Measurements from ENCODE around the gene S100P. TPM values are rescaled to one million over a fixed set of nuclear protein-coding genes. Genes with fewer than 3 reads are reported as not detected.
A peak's percentile ranks its signal among the peaks of the same experiment; 100 is the strongest.

The S100P gene
- polyA plus RNA-seq, 1 donor = 0.67 TPM

- DNase-seq (ENCODE audit: low read depth) = no peak
Measured at GRCh38 chr4:6697131-6697530, 3.5 kb downstream of the S100P start.

- DNase-seq (ENCODE audit: low read depth) = no peak
Measured at GRCh38 chr4:6699388-6699787, 5.7 kb downstream of the S100P start.

- no peak for DNase-seq (ENCODE audit: low read depth)
Measured at GRCh38 chr4:6699903-6700302, 6.2 kb downstream of the S100P start.

- DNase-seq (ENCODE audit: low read depth) = no peak
Measured at GRCh38 chr4:6701371-6701770, 7.7 kb downstream of the S100P start.

- DNase-seq (ENCODE audit: low read depth) = no peak
Measured at GRCh38 chr4:6702761-6703160, 9.1 kb downstream of the S100P start.

GRCh38 chr4:6703786-6704185 is 10.1 kb downstream of the S100P start:
- no peak for DNase-seq (ENCODE audit: low read depth)

GRCh38 chr4:6705646-6706045 is 12.0 kb downstream of the S100P start:
- DNase-seq (ENCODE audit: low read depth) = no peak

- DNase-seq (ENCODE audit: low read depth) = no peak
Measured at GRCh38 chr4:6706173-6706572, 12.5 kb downstream of the S100P start.

GRCh38 chr4:6709230-6710114 is 15.8 kb downstream of the S100P start, which contains the start of gene MRFAP1L1:
Gene MRFAP1L1 (minus strand): TSS chr4:6709865. CDS start chr4:6709629, 236 bp downstream.
- DNase-seq (ENCODE audit: low read depth) = peak; percentile 89

GRCh38 chr4:6710282-6710681 is 16.6 kb downstream of the S100P start:
- DNase-seq (ENCODE audit: low read depth) = no peak

GRCh38 chr4:6710996-6711395 is 17.3 kb downstream of the S100P start:
- DNase-seq (ENCODE audit: low read depth) = no peak

- DNase-seq (ENCODE audit: low read depth) = no peak
Measured at GRCh38 chr4:6714954-6715353, 21.3 kb downstream of the S100P start.

- no peak for DNase-seq (ENCODE audit: low read depth)
Measured at GRCh38 chr4:6715704-6716017, 22.0 kb downstream of the S100P start.

- peak; percentile 79 for DNase-seq (ENCODE audit: low read depth)
Measured at GRCh38 chr4:6716018-6716911, 22.6 kb downstream of the S100P start, which contains the start of gene BLOC1S4. Gene BLOC1S4 (plus strand): TSS chr4:6716174. CDS start chr4:6716210, 36 bp downstream.

GRCh38 chr4:6716958-6717655 is 23.4 kb downstream of the S100P start:
- DNase-seq (ENCODE audit: low read depth) = no peak

- no peak for DNase-seq (ENCODE audit: low read depth)
Measured at GRCh38 chr4:6718932-6719610, 25.4 kb downstream of the S100P start.

- no peak for DNase-seq (ENCODE audit: low read depth)
Measured at GRCh38 chr4:6719611-6720179, 26.0 kb downstream of the S100P start.

GRCh38 chr4:6720202-6720699 is 26.6 kb downstream of the S100P start:
- no peak for DNase-seq (ENCODE audit: low read depth)

GRCh38 chr4:6721121-6721520 is 27.4 kb downstream of the S100P start:
- DNase-seq (ENCODE audit: low read depth) = no peak

GRCh38 chr4:6722891-6723290 is 29.2 kb downstream of the S100P start:
- DNase-seq (ENCODE audit: low read depth) = no peak

GRCh38 chr4:6723851-6724250 is 30.2 kb downstream of the S100P start:
- no peak for DNase-seq (ENCODE audit: low read depth)

Measured in forelimb muscle (tissue), 1 donor.